OCI-LY7 (cell line): ENCODE data around the gene LACRT. TPM values are rescaled to one million over a fixed set of nuclear protein-coding genes. Genes with fewer than 3 reads are reported as not detected.

Experiments
- BruUV-seq: library from RNA; stranded (reverse); fragments of 400-500 nt; replicated peaks from 2 replicates; lab custom pipeline; 2021; lab: Mats Ljungman, UMichigan
- CTCF ChIA-PET: fragments of 300-600 bp; sonication (Branson Sonifier 250); formaldehyde crosslinking; loops from one replicate; lab custom pipeline; 2022; ENCODE audit warnings: antibody characterized with exemption; ENCODE audit not compliant: unreplicated experiment; lab: Charles Lee
- POLR2A ChIA-PET: fragments of 300-600 bp; sonication (Branson Sonifier 250); formaldehyde crosslinking; loops from one replicate; lab custom pipeline; 2022; ENCODE audit warnings: antibody characterized with exemption; lab: Charles Lee
- DNase-seq: peaks from one replicate; pipeline ENCODE4 v3.0.0-alpha.2; 2015; ENCODE audit warnings: low spot score
- H2AFZ ChIP-seq: fragments of 200-600 bp; sonication (generic), shearing (Covaris generic); 2 replicates; pipeline ENCODE4 v1.6.1; 2014; ENCODE audit warnings: mild to moderate bottlenecking, antibody characterized with exemption, low read length, moderate library complexity
- H3K27ac ChIP-seq: fragments of 200-600 bp; sonication (generic); 2 replicates; pipeline ENCODE4 v1.5.1; 2014; ENCODE audit warnings: mixed run types, low read depth, mild to moderate bottlenecking, moderate library complexity, low read length, inconsistent platforms; ENCODE audit not compliant: poor library complexity, severe bottlenecking
- H3K36me3 ChIP-seq: fragments of 200-600 bp; sonication (generic); 2 replicates; pipeline ENCODE4 v1.6.1; 2014; ENCODE audit warnings: mild to moderate bottlenecking, antibody characterized with exemption, low read length, moderate library complexity, mixed read lengths; ENCODE audit not compliant: insufficient read depth
- H3K4me1 ChIP-seq: fragments of 200-600 bp; sonication (generic); 2 replicates; pipeline ENCODE4 v1.5.1; 2014; ENCODE audit warnings: mild to moderate bottlenecking, low read length; ENCODE audit not compliant: insufficient read depth, poor library complexity, severe bottlenecking
- H3K4me2 ChIP-seq: fragments of 200-600 bp; sonication (generic); 2 replicates; pipeline ENCODE4 v1.6.1; 2014; ENCODE audit warnings: mild to moderate bottlenecking, low read length
- H3K4me3 ChIP-seq: fragments of 200-600 bp; sonication (generic); 2 replicates; pipeline ENCODE4 v1.5.1; 2014; ENCODE audit warnings: mild to moderate bottlenecking, low read depth, low read length; ENCODE audit not compliant: poor library complexity, severe bottlenecking
- H3K79me2 ChIP-seq: fragments of 200-600 bp; sonication (generic); 2 replicates; pipeline ENCODE4 v1.6.1; 2016; ENCODE audit warnings: low read depth, mild to moderate bottlenecking, low read length, moderate library complexity, mixed read lengths; ENCODE audit not compliant: insufficient read depth
- H3K9me2 ChIP-seq: fragments of 200-600 bp; sonication (generic); 2 replicates; pipeline ENCODE4 v1.6.1; 2016; ENCODE audit warnings: mild to moderate bottlenecking, low read length, mixed read lengths; ENCODE audit not compliant: insufficient read depth
- H3K9me3 ChIP-seq: fragments of 200-600 bp; sonication (generic); 2 replicates; pipeline ENCODE4 v1.6.1; 2014; ENCODE audit warnings: mild to moderate bottlenecking, mixed run types, low read length, mixed read lengths
- H4K20me1 ChIP-seq: fragments of 200-600 bp; sonication (generic); 2 replicates; pipeline ENCODE4 v1.6.1; 2014; ENCODE audit warnings: mild to moderate bottlenecking, antibody characterized with exemption, low read length, moderate library complexity, mixed read lengths; ENCODE audit not compliant: insufficient read depth
- EZH2phosphoT487 ChIP-seq: fragments of 200-600 bp; sonication (generic); IDR thresholded peaks from 2 replicates; pipeline ENCODE4 v1.6.1; 2018; ENCODE audit warnings: low read depth, borderline replicate concordance, mild to moderate bottlenecking, mixed run types, antibody characterized with exemption, low read length, moderate library complexity, mixed read lengths
- intact Hi-C: fragments of 100-400 bp; cut with micrococcal nuclease; formaldehyde crosslinking; loops from one replicate; pipeline ENCODE4 v1.10.0; 2022; ENCODE audit not compliant: unreplicated experiment
- total RNA-seq, 2 experiments: library from RNA; depleted of rRNA in 1 of 2; stranded (reverse); fragments of >200 nt in 1 of 2; shearing (Covaris generic) in 1 of 2; gene quantifications; 2 replicates each; pipeline ENCODE4 v1.2.3, GENCODE V29; 2014 to 2022
- TF ChIP-seq, protein P1 (sequence below): fragments of 200-600 bp; sonication (generic); conservative IDR thresholded peaks from 2 replicates; pipeline ENCODE4 v1.5.1; 2014; ENCODE audit warnings: mild to moderate bottlenecking, antibody characterized with exemption, low read length, moderate library complexity, mixed read lengths

The LACRT gene
- total RNA-seq, 2 experiments from 2014 or later: not detected

DNA sequence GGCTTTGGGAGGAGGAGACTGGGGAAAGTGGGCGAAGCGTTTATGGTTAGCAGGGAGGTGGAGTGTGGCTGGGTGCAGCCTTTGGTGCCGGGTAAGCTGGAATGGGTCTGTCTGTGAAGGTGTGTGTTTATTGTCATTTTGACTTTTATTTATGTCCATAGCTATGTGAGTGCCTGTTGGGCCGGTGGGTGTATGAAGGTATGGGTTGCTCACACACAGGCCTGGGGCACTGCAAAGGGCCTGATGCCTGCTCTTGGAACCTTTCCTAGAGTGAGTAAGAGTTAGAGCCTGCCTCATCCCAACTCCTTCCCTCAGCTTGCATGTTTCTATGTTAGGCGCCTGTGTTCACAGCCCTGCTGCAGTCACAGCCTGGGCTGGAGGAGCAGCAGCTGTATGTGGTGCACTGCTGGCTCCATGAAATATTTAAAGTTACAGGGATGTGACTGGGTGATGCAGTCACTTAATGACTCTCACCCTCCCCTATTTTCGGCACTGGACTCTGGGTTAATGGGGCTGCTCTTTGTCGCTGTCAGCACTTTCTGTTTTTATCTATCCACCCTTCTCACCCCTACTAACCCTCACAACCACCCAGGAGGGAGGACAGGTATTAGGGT lies 43.6 kb downstream of the LACRT start:
- DNase-seq: peak; percentile 10
- ChIA-PET CTCF (interaction anchor here (0.6 kb wide), 1 partner anchor 490 kb away, joined by 4 read pairs; no protein-coding TSS in a partner anchor), POLR2A (no interaction called here)
- intact Hi-C loops: loop anchor here (10.0 kb wide), 1 partner anchor 484 kb away; no protein-coding TSS in a partner anchor
- H3K27ac ChIP-seq: no peak overlapping the region
- H3K9me3 ChIP-seq: no peaks in the 10 kb centered on the region
- no peaks in the 10 kb centered on the region for H3K36me3 ChIP-seq
- peak overlapping the region; percentile 17; the same call in 1 of the 2 replicates for H3K4me2 ChIP-seq
- H4K20me1 ChIP-seq: no peaks in the 10 kb centered on the region
- no peaks in the 10 kb centered on the region for H3K9me2 ChIP-seq
- H2AFZ ChIP-seq: no peak overlapping the region
- H3K4me3 ChIP-seq: no peak overlapping the region
- no peak for TF ChIP-seq EZH2phosphoT487
- TF ChIP-seq, protein P1, sequence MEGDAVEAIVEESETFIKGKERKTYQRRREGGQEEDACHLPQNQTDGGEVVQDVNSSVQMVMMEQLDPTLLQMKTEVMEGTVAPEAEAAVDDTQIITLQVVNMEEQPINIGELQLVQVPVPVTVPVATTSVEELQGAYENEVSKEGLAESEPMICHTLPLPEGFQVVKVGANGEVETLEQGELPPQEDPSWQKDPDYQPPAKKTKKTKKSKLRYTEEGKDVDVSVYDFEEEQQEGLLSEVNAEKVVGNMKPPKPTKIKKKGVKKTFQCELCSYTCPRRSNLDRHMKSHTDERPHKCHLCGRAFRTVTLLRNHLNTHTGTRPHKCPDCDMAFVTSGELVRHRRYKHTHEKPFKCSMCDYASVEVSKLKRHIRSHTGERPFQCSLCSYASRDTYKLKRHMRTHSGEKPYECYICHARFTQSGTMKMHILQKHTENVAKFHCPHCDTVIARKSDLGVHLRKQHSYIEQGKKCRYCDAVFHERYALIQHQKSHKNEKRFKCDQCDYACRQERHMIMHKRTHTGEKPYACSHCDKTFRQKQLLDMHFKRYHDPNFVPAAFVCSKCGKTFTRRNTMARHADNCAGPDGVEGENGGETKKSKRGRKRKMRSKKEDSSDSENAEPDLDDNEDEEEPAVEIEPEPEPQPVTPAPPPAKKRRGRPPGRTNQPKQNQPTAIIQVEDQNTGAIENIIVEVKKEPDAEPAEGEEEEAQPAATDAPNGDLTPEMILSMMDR: no peak
- no peaks in the 10 kb centered on the region for H3K4me1 ChIP-seq
- H3K79me2 ChIP-seq: no peaks in the 10 kb centered on the region
- BruUV-seq: no TSS peak

GRCh38 chr12:54589964-54590363 lies 44.7 kb downstream of the LACRT start:
- BruUV-seq: no TSS peak
- Histone ChIP-seq H3K36me3 (no peaks in the 10 kb centered on the region), H4K20me1 (no peaks in the 10 kb centered on the region), H2AFZ (no peak overlapping the region), H3K9me3 (no peaks in the 10 kb centered on the region), H3K4me2 (no peak overlapping the region), H3K4me1 (no peaks in the 10 kb centered on the region), H3K79me2 (no peaks in the 10 kb centered on the region), H3K27ac (no peak overlapping the region), H3K9me2 (no peaks in the 10 kb centered on the region), H3K4me3 (no peak overlapping the region)
- POLR2A ChIA-PET: no interaction called here
- CTCF ChIA-PET: no interaction called here
- TF ChIP-seq, protein P1: no peak
- no peak for TF ChIP-seq EZH2phosphoT487
- no peak for DNase-seq
- intact Hi-C loops: loop anchor here (10.0 kb wide), 1 partner anchor 485 kb away; no protein-coding TSS in a partner anchor

GRCh38 chr12:54588890-54589267 lies 45.8 kb downstream of the LACRT start:
- no peak for DNase-seq
- no TSS peak for BruUV-seq
- H4K20me1 ChIP-seq: no peaks in the 10 kb centered on the region
- intact Hi-C loops: no loop called here
- H3K36me3 ChIP-seq: no peaks in the 10 kb centered on the region
- no peak overlapping the region for H3K4me2 ChIP-seq
- H3K4me3 ChIP-seq: no peak overlapping the region
- no peaks in the 10 kb centered on the region for H3K79me2 ChIP-seq
- H3K9me2 ChIP-seq: no peaks in the 10 kb centered on the region
- H3K4me1 ChIP-seq: no peaks in the 10 kb centered on the region
- H2AFZ ChIP-seq: no peak overlapping the region
- POLR2A ChIA-PET: no interaction called here
- H3K27ac ChIP-seq: no peak overlapping the region
- CTCF ChIA-PET: no interaction called here
- no peaks in the 10 kb centered on the region for H3K9me3 ChIP-seq
- TF ChIP-seq, protein P1: no peak
- TF ChIP-seq EZH2phosphoT487: no peak
